ENCODE measurements around the gene PLAC1. TPM values are rescaled to one million over a fixed set of nuclear protein-coding genes. Genes with fewer than 3 reads are reported as not detected.

The PLAC1 gene
- total RNA-seq, 4 donors from 2014 or later, result not detected

DNA sequence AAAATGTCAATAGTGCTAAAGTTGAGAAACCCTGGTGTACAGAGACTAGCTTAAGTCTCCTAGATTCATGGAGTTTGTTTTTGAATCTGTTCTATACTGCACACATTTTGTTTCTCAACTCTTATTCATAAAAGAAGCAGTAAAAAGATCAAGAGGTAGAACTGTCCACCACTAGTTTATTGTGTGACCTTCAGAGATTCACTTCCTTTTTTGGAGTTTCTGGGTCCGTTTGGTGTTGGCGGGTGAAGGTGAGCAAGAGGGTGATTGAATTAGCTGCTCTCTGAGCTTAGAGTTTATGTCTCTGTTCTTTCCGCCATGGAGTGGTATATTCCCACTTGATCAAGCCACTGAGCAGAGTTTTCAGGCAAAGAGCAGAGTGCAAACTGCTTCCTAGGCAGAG lies 21.4 kb upstream of the PLAC1 start:
- TF ChIP-seq, protein P1, sequence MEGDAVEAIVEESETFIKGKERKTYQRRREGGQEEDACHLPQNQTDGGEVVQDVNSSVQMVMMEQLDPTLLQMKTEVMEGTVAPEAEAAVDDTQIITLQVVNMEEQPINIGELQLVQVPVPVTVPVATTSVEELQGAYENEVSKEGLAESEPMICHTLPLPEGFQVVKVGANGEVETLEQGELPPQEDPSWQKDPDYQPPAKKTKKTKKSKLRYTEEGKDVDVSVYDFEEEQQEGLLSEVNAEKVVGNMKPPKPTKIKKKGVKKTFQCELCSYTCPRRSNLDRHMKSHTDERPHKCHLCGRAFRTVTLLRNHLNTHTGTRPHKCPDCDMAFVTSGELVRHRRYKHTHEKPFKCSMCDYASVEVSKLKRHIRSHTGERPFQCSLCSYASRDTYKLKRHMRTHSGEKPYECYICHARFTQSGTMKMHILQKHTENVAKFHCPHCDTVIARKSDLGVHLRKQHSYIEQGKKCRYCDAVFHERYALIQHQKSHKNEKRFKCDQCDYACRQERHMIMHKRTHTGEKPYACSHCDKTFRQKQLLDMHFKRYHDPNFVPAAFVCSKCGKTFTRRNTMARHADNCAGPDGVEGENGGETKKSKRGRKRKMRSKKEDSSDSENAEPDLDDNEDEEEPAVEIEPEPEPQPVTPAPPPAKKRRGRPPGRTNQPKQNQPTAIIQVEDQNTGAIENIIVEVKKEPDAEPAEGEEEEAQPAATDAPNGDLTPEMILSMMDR (IDR thresholded peaks at IDR 0.05; ENCODE audit: low read depth), result no peak

DNA sequence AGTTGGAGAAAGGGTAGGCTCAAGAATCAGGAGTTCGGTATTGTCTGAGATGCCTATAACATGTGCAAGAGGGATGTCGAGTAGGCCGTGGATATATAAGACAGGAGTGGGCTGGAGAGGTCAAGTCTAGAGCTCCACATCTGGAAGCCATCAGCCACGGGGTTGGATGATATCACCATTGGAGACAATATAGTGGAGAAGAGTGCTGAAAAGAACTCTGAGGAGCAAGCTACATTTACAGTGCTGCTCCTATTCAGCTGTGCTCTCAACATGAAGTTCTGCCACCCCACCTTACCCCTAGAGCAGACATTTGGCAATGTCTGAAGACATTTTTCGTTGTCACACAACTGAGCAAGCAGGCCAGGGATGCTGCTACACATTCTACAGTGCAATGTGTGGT lies 20.9 kb upstream of the PLAC1 start:
- TF ChIP-seq, protein P1 (IDR thresholded peaks at IDR 0.05; ENCODE audit: low read depth), result no peak

DNA sequence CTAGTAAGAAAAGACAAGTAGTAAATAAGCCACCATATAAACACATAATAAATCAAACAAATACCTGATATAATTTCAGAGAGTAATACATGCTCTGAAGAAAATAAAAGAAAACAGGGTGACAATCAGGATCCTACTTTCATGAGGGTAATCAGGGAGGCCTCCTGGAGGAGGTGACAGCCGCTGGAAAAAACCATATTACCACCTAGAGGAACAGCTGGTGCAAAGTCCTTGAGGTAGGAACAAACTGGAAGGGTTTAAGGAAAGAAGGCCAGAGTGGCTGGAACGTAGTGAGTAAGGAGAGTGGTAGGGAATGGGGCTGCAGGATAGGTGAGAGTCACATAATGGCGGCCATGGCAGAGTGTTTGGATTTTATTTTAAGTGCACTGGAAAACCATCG lies 19.1 kb upstream of the PLAC1 start:
- TF ChIP-seq, protein P1 (IDR thresholded peaks at IDR 0.05; ENCODE audit: low read depth), result no peak

DNA sequence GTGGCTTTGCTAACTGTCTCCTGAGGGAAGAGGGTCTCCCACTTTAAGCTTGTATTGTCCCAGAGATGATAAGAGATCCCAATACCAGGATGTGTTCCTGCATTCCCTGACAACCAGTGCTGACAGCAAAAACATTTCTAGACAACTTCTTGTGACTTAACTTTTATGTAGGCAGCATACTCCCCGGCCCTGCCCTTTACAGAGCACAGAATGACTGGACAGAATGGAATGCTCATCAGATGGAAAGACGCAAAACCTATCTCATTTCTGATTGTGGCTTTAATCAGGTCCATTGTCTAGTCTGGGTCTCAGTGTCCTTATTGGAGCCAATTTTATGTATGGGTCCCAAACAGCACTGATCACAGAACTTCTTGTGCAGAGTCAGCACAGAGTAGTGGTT lies 18.2 kb upstream of the PLAC1 start:
- TF ChIP-seq, protein P1 (IDR thresholded peaks at IDR 0.05; ENCODE audit: low read depth), result no peak

DNA sequence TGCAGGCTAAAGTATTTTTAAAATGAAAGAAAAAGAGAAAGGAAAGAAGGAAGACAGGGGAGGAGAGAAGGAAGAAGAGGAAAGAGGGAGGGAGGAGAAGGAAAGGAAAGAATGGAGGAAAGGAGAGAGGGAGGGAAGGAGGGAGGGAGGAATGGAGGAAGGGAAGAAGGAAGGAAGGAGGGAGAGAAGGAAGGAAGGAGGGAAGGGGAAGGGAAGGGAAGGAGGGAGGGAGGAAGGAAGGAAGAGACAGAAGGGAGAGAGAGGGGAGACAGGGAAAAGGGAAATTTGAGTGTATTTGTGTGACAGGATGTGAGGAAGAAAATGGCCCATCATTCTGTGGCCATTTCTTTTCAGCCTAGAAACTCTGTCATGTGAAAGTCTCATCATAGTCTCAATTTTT lies 14.9 kb upstream of the PLAC1 start:
- TF ChIP-seq, protein P1 (IDR thresholded peaks at IDR 0.05; ENCODE audit: low read depth), result no peak

DNA sequence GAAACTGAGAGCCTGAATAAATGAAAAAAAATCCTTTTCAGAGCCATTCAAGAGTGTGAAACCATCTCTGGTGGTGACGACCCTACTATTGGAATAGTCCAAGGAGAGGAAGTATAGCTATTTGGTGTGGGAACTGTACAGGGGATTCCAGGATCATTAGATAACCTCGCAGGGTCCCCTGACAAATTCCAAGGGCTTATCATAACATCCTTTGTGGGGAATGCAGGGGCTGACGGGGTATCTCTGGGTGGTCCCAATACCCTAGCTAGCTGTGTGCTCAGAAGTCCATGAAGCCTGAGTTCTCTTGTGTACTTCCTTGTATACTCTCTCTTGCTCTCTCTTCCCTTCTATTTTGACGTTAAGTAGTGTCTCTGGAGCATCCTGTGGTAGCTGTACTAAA lies 13.8 kb upstream of the PLAC1 start:
- TF ChIP-seq, protein P1 (IDR thresholded peaks at IDR 0.05; ENCODE audit: low read depth), result no peak

DNA sequence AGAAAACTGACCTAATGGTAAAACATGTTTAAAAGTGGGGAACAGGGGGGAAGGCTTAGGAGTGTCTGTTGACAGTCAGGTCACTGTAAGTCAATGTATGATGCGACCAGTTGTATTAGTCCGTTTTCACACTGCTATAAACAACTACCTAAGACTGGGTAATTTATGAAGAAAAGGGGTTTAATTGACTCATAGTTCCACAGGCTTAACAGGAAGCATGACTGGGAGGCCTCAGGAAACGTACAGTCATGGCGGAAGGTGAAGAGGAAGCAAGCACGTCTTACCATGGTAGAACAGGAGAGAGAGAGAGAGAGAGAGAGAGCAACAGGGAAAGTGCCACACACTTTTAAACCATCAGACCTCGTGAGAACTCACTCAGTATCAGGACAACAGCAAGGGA lies 13.0 kb upstream of the PLAC1 start:
- TF ChIP-seq, protein P1 (IDR thresholded peaks at IDR 0.05; ENCODE audit: low read depth), result no peak
